ENCODE measurements around the gene CTTNBP2. TPM values are rescaled to one million over a fixed set of nuclear protein-coding genes. Genes with fewer than 3 reads are reported as not detected.

Gene CTTNBP2
- total RNA-seq, 1 donor from 2014 or later: 9.9 TPM

GRCh38 chr7:117796889-117797288 lies 76.4 kb downstream of the CTTNBP2 start:
- Mint-ChIP-seq H3K27ac (ENCODE audit: unreplicated experiment) (no peak overlapping the region), H3K4me1 (no peaks in the 10 kb centered on the region), H3K9me3 (peaks cover 3% of the 10 kb centered on the region), H3K27me3 (ENCODE audit: low read depth) (no peaks in the 10 kb centered on the region), H3K4me3 (no peak overlapping the region), H3K36me3 (ENCODE audit: low read depth) (peaks cover 8% of the 10 kb centered on the region)
- TF ChIP-seq, protein P1, sequence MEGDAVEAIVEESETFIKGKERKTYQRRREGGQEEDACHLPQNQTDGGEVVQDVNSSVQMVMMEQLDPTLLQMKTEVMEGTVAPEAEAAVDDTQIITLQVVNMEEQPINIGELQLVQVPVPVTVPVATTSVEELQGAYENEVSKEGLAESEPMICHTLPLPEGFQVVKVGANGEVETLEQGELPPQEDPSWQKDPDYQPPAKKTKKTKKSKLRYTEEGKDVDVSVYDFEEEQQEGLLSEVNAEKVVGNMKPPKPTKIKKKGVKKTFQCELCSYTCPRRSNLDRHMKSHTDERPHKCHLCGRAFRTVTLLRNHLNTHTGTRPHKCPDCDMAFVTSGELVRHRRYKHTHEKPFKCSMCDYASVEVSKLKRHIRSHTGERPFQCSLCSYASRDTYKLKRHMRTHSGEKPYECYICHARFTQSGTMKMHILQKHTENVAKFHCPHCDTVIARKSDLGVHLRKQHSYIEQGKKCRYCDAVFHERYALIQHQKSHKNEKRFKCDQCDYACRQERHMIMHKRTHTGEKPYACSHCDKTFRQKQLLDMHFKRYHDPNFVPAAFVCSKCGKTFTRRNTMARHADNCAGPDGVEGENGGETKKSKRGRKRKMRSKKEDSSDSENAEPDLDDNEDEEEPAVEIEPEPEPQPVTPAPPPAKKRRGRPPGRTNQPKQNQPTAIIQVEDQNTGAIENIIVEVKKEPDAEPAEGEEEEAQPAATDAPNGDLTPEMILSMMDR (conservative IDR thresholded peaks at IDR 0.05): no peak
- DNase-seq (ENCODE audit: low read depth, low spot score): no peak

DNA sequence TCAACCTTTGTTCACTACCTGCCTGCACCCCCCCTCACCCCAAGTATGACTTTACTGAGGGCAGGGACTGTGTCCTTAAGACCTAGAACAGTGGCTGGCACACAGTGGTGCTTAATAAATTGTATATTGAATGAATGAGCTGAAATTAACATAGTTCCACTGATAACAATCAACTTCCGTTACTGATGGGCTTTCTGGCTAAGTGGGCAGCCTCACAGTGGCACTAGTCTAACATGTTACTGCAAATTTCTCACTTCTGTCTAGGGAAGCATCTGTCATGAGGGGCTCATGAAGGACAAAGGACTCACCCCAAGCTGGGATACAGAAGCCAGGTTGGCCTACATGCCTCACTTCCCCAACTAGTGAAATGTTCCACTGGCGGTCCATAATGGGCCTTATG lies 79.3 kb downstream of the CTTNBP2 start:
- H3K27ac Mint-ChIP-seq (ENCODE audit: unreplicated experiment): no peak overlapping the region
- no peak for DNase-seq (ENCODE audit: low read depth, low spot score)

DNA sequence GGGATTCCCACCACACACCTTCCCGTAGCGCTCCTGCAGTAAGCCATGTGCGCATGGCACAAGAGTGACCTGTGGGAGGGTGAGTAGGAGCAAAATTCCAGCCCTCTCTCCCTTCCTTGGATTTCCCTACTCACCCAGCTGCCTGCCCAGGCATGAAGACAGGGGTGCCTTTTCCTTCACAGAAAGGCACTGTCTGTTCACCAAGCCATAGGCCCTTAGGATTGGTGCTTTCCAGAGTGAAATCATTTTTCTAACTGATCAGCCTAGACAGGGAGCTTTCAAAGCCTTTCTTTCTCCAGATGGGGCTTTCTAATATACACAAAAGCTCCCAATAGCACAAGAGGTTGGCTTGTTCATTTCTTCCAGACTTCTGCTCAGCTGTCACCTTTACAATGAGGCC lies 79.7 kb downstream of the CTTNBP2 start:
- Mint-ChIP-seq H3K27ac (ENCODE audit: unreplicated experiment) (no peak overlapping the region), H3K4me1 (no peaks in the 10 kb centered on the region), H3K27me3 (ENCODE audit: low read depth) (no peaks in the 10 kb centered on the region), H3K4me3 (no peak overlapping the region), H3K36me3 (ENCODE audit: low read depth) (peaks cover 12% of the 10 kb centered on the region), H3K9me3 (peaks cover 3% of the 10 kb centered on the region)
- DNase-seq (ENCODE audit: low read depth, low spot score): no peak
- TF ChIP-seq, protein P1 (conservative IDR thresholded peaks at IDR 0.05): no peak

More for the DNA sequence above, 79.3 kb downstream of the CTTNBP2 start:
- Mint-ChIP-seq H3K4me1 (no peaks in the 10 kb centered on the region), H3K27me3 (ENCODE audit: low read depth) (no peaks in the 10 kb centered on the region), H3K36me3 (ENCODE audit: low read depth) (peaks cover 12% of the 10 kb centered on the region), H3K9me3 (peaks cover 3% of the 10 kb centered on the region), H3K4me3 (no peak overlapping the region)
- TF ChIP-seq, protein P1 (conservative IDR thresholded peaks at IDR 0.05): no peak

DNA sequence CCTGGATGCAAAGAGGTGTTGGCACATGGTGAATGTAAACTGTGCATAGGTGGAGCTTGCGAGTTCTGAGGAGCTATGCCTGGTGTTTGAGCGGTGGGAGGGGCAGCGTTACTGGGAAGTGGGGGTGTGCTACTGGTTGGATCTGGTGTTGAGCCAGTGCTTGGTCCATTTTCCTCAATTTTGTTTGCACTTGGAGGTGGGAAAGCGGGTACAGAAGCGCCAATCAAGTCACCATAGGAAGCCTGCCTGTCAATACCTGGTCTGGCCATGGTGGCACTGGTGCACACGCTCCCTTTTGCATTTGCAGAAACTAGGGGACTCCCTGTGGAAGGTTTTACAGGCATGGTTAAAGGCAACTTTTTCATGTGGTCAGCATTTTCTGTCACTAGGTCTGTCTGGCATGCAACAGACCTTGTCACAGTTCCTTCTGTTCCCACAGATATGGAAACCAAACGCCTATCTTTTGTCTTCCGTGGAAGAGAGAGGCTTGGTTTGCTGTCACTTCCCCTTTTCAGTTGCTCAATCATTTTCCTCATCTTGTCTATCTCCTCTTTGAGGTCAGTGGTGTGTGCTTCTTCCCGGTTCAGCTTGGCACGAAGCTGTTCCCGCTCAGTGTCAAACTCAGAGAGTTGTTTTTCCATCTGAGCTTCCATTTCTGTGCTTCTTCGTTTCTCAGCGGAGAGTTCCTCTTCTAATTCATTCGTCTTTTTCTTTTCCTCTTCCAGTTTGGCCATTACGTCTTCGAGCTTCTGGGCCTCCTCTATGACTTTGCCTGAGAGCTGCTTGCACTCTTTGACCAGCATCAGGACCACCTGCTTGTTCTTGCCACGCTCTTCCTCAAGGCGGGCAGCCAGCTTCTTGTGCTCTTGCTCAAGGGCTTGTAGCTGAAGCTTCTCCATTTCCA lies 81.1 kb downstream of the CTTNBP2 start:
- H3K36me3 Mint-ChIP-seq (ENCODE audit: low read depth): peaks cover 12% of the 10 kb centered on the region
- no peaks in the 10 kb centered on the region for H3K27me3 Mint-ChIP-seq (ENCODE audit: low read depth)
- peaks cover 3% of the 10 kb centered on the region for H3K9me3 Mint-ChIP-seq
- H3K4me1 Mint-ChIP-seq: no peaks in the 10 kb centered on the region
- H3K4me3 Mint-ChIP-seq: no peak overlapping the region
- TF ChIP-seq, protein P1 (conservative IDR thresholded peaks at IDR 0.05): no peak
- DNase-seq (ENCODE audit: low read depth, low spot score): no peak
- H3K27ac Mint-ChIP-seq (ENCODE audit: unreplicated experiment): no peak overlapping the region

DNA sequence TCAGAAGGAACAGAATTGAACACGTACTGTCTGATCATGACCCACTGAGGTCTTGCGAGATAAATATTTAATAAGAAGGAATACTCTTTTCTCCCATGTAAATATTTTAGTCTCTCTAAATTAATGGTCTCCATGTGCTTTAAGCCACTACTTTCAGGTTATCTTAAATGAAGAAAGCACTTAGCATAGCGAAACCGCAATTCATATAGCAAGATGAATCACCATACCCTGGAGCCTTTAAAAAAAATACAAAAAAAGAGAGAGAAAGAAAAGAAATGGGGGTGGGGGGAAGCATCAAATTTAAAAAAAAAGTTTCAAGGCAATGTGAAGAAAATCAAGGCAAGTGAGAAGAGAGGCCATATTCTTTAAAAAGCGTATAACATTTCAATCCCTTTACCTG lies 82.5 kb downstream of the CTTNBP2 start:
- no peaks in the 10 kb centered on the region for H3K27me3 Mint-ChIP-seq (ENCODE audit: low read depth)
- TF ChIP-seq, protein P1 (conservative IDR thresholded peaks at IDR 0.05): no peak
- H3K36me3 Mint-ChIP-seq (ENCODE audit: low read depth): peaks cover 12% of the 10 kb centered on the region
- H3K4me1 Mint-ChIP-seq: no peaks in the 10 kb centered on the region
- peaks cover 3% of the 10 kb centered on the region for H3K9me3 Mint-ChIP-seq
- H3K27ac Mint-ChIP-seq (ENCODE audit: unreplicated experiment): no peak overlapping the region
- no peak for DNase-seq (ENCODE audit: low read depth, low spot score)
- H3K4me3 Mint-ChIP-seq: no peak overlapping the region
